ENCODE measurements around the gene ANKRD28. TPM values are rescaled to one million over a fixed set of nuclear protein-coding genes. Genes with fewer than 3 reads are reported as not detected.

Gene ANKRD28
- total and polyA plus RNA-seq, 2 of the 13 experiments (the other 11 are each of a cell fraction or from before 2014, with no cell fraction given): 21.0 to 28.9 TPM

- peaks cover 0 to 9% of the 10 kb centered on the region in 2 experiments; a peak in 2 of 5 replicates for H3K36me3 ChIP-seq (replicated peaks in 1 of 2; ENCODE audit: control insufficient read depth in 1 of 2, insufficient read depth in 2 of 2, low read length in 2 of 2)
- CTCF ChIA-PET (ENCODE audit: low intra/inter-chr PET ratio, low total read pairs): no interaction called here
- no TSS peak for BruUV-seq (replicated peaks)
- FAIRE-seq (no peak), ATAC-seq (no peak), DNase-seq (ENCODE audit: low spot score) (no peak)
- H3K27ac ChIP-seq (ENCODE audit: extremely low read length, insufficient read depth, low read length): no peak overlapping the region
- WGBS (ENCODE audit: low lambda C conversion rate): 100% methylated on average over 1 of the region's 1 CpG
- H3K4me3 ChIP-seq (replicated peaks in 1 of 3; ENCODE audit: insufficient read depth in 1 of 3, low read depth in 2 of 3, low read length in 3 of 3): no peak overlapping the region
- peaks cover 14% of the 10 kb centered on the region for H3K4me1 ChIP-seq (ENCODE audit: insufficient read depth, low read length)
- in situ Hi-C loops (cut with HindIII; ENCODE audit: extremely low pct_ligation_motif_present, low pct_unique_long_range_greater_than_20kb) (no loop called here), intact Hi-C loops (cut with micrococcal nuclease; ENCODE audit: unreplicated experiment) (no loop called here)
- H3K27me3 ChIP-seq (ENCODE audit: control insufficient read depth in 1 of 2, insufficient read depth in 2 of 2, low read length in 2 of 2): no peaks in the 10 kb centered on the region
- POLR2A ChIA-PET: no interaction called here
- no peak overlapping the region for H2AFZ ChIP-seq (ENCODE audit: low read length)
- H3K9me3 ChIP-seq (ENCODE audit: low read length): no peaks in the 10 kb centered on the region
- no peak overlapping the region for H3K9ac ChIP-seq (ENCODE audit: insufficient read depth, low read depth, low read length)
- no peak overlapping the region for H3K4me2 ChIP-seq (ENCODE audit: low read depth, low read length)
- TF ChIP-seq RFX1 (IDR thresholded peaks at IDR 0.05) (no peak), BCL6 (CRISPR knock-in tag; IDR thresholded peaks at IDR 0.05) (no peak), GLI4 (CRISPR knock-in tag; IDR thresholded peaks at IDR 0.05; ENCODE audit: borderline replicate concordance) (no peak), ZNF142 (CRISPR knock-in tag; IDR thresholded peaks at IDR 0.05) (no peak), RXRA (CRISPR knock-in tag; IDR thresholded peaks at IDR 0.05) (no peak), FOXA3 (CRISPR knock-in tag; IDR thresholded peaks at IDR 0.05) (no peak), GPBP1L1 (CRISPR knock-in tag; IDR thresholded peaks at IDR 0.05) (no peak), NFYC (CRISPR knock-in tag; IDR thresholded peaks at IDR 0.05) (no peak), ZKSCAN8 (CRISPR knock-in tag; IDR thresholded peaks at IDR 0.05; ENCODE audit: borderline replicate concordance) (no peak), KMT2B (CRISPR knock-in tag; IDR thresholded peaks at IDR 0.05) (no peak), ZNF451 (CRISPR knock-in tag; IDR thresholded peaks at IDR 0.05) (no peak), ZSCAN25 (CRISPR knock-in tag; IDR thresholded peaks at IDR 0.05) (no peak), ZNF670 (CRISPR knock-in tag; IDR thresholded peaks at IDR 0.05; ENCODE audit: borderline replicate concordance) (no peak), BCL3 (CRISPR knock-in tag; IDR thresholded peaks at IDR 0.05) (no peak), ARID3A (IDR thresholded peaks at IDR 0.05; ENCODE audit: low read depth, low read length) (no peak), ZNF569 (CRISPR knock-in tag; IDR thresholded peaks at IDR 0.05; ENCODE audit: borderline replicate concordance) (no peak), ZNF331 (CRISPR knock-in tag; IDR thresholded peaks at IDR 0.05) (no peak)
- peaks cover 4% of the 10 kb centered on the region for H3K79me2 ChIP-seq (ENCODE audit: insufficient read depth, low read length)
- no peaks in the 10 kb centered on the region for H4K20me1 ChIP-seq (ENCODE audit: insufficient read depth, low read length)
Measured at GRCh38 chr3:15766406-15766805, 31.4 kb downstream of the ANKRD28 start.

All from HepG2 (cell line).